K562 (cell line): ENCODE results near the gene PRDM15. TPM values are rescaled to one million over a fixed set of nuclear protein-coding genes. Genes with fewer than 3 reads are reported as not detected.
A peak's percentile ranks its signal among the peaks of the same experiment; 100 is the strongest.

Experiments
- BRD9 ChIP-seq: fragments of 450-650 bp; IDR thresholded peaks from 2 replicates; pipeline ENCODE4 v1.6.1; 2018; ENCODE audit warnings: low read depth; ENCODE audit not compliant: partially characterized antibody
- CBX8 ChIP-seq: fragments of 200-600 bp; sonication (generic); IDR thresholded peaks from 2 replicates; pipeline ENCODE4 v1.6.1; 2012; ENCODE audit warnings: borderline replicate concordance, mixed run types, low read depth, mild to moderate bottlenecking, moderate library complexity, mixed read lengths, low read length, control low read depth, inconsistent platforms; ENCODE audit not compliant: poor library complexity, severe bottlenecking; ENCODE audit errors: extremely low read depth
- CTBP1 ChIP-seq: fragments of 450-650 bp; IDR thresholded peaks from 2 replicates; pipeline ENCODE4 v1.6.1; 2016; ENCODE audit warnings: borderline replicate concordance
- CTCFL ChIP-seq: IDR thresholded peaks from 2 replicates; pipeline ENCODE4 v1.6.1; 2011; ENCODE audit warnings: borderline replicate concordance, low read depth, mild to moderate bottlenecking, moderate library complexity, low read length; ENCODE audit not compliant: insufficient read depth, poor library complexity, severe bottlenecking
- DPF2 ChIP-seq: fragments of 450-650 bp; IDR thresholded peaks from 2 replicates; pipeline ENCODE4 v1.6.1; 2016
- FOS ChIP-seq: IDR thresholded peaks from 3 replicates; pipeline ENCODE4 v1.6.1; 2011; ENCODE audit not compliant: insufficient read length; ENCODE audit errors: extremely low read depth
- MLLT1 ChIP-seq, 2 experiments: fragments of 450-650 bp; IDR thresholded peaks; 2 replicates each; pipeline ENCODE4 v1.6.1; 2016
- NR1H2 ChIP-seq: sonication (generic); formaldehyde crosslinking; IDR thresholded peaks from 2 replicates; pipeline ENCODE4 v1.4.0; 2020; ENCODE audit warnings: mild to moderate bottlenecking, missing genetic modification reagents
- ZBTB40 ChIP-seq, 2 experiments: fragments of 450-650 bp in 1 of 2; sonication (generic) in 1 of 2; formaldehyde crosslinking in 1 of 2; IDR thresholded peaks; 2 replicates each; pipeline versions ENCODE4 v1.7.1 to v1.9.0; 2016 to 2022; ENCODE audit warnings: inconsistent platforms in 1 of 2, mild to moderate bottlenecking in 1 of 2, missing genetic modification reagents in 1 of 2
- ZNF232 ChIP-seq: sonication (generic); formaldehyde crosslinking; IDR thresholded peaks from 2 replicates; pipeline ENCODE4 v1.8.0; 2022; ENCODE audit warnings: mild to moderate bottlenecking, missing genetic modification reagents
- ZNF280B ChIP-seq: fragments of 250-450 bp; sonication (Bioruptor Pico); IDR thresholded peaks from 2 replicates; pipeline ENCODE4 v1.5.1; 2021; ENCODE audit warnings: mild to moderate bottlenecking
- ZNF589 ChIP-seq: fragments of 200-800 bp; sonication (Bioruptor generic); IDR thresholded peaks from 2 replicates; pipeline ENCODE4 v1.6.1; 2016; ENCODE audit warnings: low read depth, missing genetic modification characterization, missing compliant biosample characterization
- ZNF717 ChIP-seq: fragments of 250-450 bp; sonication (Bioruptor Pico); IDR thresholded peaks from 2 replicates; pipeline ENCODE4 v1.5.0; 2021
- polyA plus RNA-seq, 8 experiments: library from polyadenylated mRNA; depleted of rRNA in 4 of 8; stranded (reverse) in 5 of 8; unstranded in 3 of 8; fragments of >200 nt; fragmentation: Nextera tagmentation in 2 of 8; fragmentation: Illumina TruSeq in 1 of 8; extraction: Ambion mirVana in 2 of 8; extraction: Trizol in 1 of 8; gene quantifications; 2 replicates each; pipeline versions ENCODE4 v1.2.1 to v1.2.3, GENCODE V29; 2011 to 2014; ENCODE audit warnings: inconsistent platforms in 1 of 8, missing spikeins in 1 of 8
- total RNA-seq, 7 experiments: library from RNA; depleted of rRNA in 6 of 7; stranded (reverse); fragments of >200 nt in 6 of 7; fragmentation: Illumina TruSeq in 2 of 7; extraction: Trizol in 2 of 7; gene quantifications; 2 replicates each; pipeline versions ENCODE4 v1.2.1 to v1.2.3, GENCODE V29; 2011 to 2021; ENCODE audit warnings: low replicate concordance in 1 of 7

The PRDM15 gene
- total and polyA plus RNA-seq, 9 of the 15 experiments (the other 6 are each of a cell fraction or from before 2014, with no cell fraction given): 0.93 to 9.2 (median 6.2) TPM

- TF ChIP-seq ZNF280B (CRISPR knock-in tag) (no peak), CTBP1 (no peak), FOS (no peak), NR1H2 (CRISPR knock-in tag) (no peak), MLLT1 (IDR thresholded peaks at IDR 0.05) (no peak), ZBTB40 (IDR thresholded peaks at IDR 0.05) (peak; percentile 41; the same call in 1 of the 2 replicates), ZBTB40 (CRISPR knock-in tag; IDR thresholded peaks at IDR 0.05) (no peak), ZNF589 (CRISPR knock-in tag) (no peak), CBX8 (peak; percentile 92), CTCFL (no peak), ZNF717 (no peak), DPF2 (no peak), ZNF232 (no peak), BRD9 (no peak)
These were observed 94.6 kb downstream of the PRDM15 start (continued) for GRCh38 chr21:41784456-41785102.
